Erythroblast (primary cell): ENCODE measurements around the gene DYDC1.
A peak's percentile ranks its signal among the peaks of the same experiment; 100 is the strongest.

Experiments
- DNase-seq, 2 experiments: peaks; one replicate each; lab custom pipeline; 2025; lab: John Stamatoyannopoulos, UW
- GATA1 ChIP-seq: IDR thresholded peaks from 2 replicates; pipeline ENCODE4 v1.6.1; 2011; ENCODE audit warnings: low read depth, mild to moderate bottlenecking, control low read depth, low read length, moderate library complexity
- POLR2A ChIP-seq: IDR thresholded peaks from 2 replicates; pipeline ENCODE4 v1.6.1; 2011; ENCODE audit warnings: mild to moderate bottlenecking, low read length

Gene DYDC1

GRCh38 chr10:80356563-80356988 is at the start of gene DYDC1, which contains the start of gene DYDC2:
Gene DYDC1, minus strand, starts transcription at chr10:80356755. Its CDS starts 4,154 bp downstream, at chr10:80352601.
Gene DYDC2, plus strand, starts transcription at chr10:80356781. Its CDS starts 5,663 bp downstream, at chr10:80362444.
- TF ChIP-seq POLR2A (no peak), GATA1 (no peak)
- peak; percentile 7 to 26 for DNase-seq

- DNase-seq: no peak
- TF ChIP-seq POLR2A (no peak), GATA1 (no peak)
Measured at GRCh38 chr10:80406204-80406603, 49.6 kb upstream of the DYDC1 start.

GRCh38 chr10:80405626-80406025 is 49.1 kb upstream of the DYDC1 start:
- TF ChIP-seq POLR2A (no peak), GATA1 (no peak)
- DNase-seq: no peak

- no peak for TF ChIP-seq POLR2A
- no peak for TF ChIP-seq GATA1
- no peak for DNase-seq
Measured at GRCh38 chr10:80405035-80405434, 48.5 kb upstream of the DYDC1 start.

GRCh38 chr10:80400136-80400804 is 43.7 kb upstream of the DYDC1 start:
- DNase-seq: no peak
- no peak for TF ChIP-seq POLR2A
- no peak for TF ChIP-seq GATA1

GRCh38 chr10:80397014-80397413 is 40.5 kb upstream of the DYDC1 start:
- TF ChIP-seq GATA1 (no peak), POLR2A (no peak)
- DNase-seq: no peak

- no peak for TF ChIP-seq GATA1
- no peak for TF ChIP-seq POLR2A
- no peak for DNase-seq
Measured at GRCh38 chr10:80394358-80394916, 37.9 kb upstream of the DYDC1 start.

- DNase-seq: no peak
- no peak for TF ChIP-seq POLR2A
- no peak for TF ChIP-seq GATA1
Measured at GRCh38 chr10:80392250-80392649, 35.7 kb upstream of the DYDC1 start.

- no peak for TF ChIP-seq POLR2A
- TF ChIP-seq GATA1: no peak
- DNase-seq: no peak
Measured at GRCh38 chr10:80390740-80391139, 34.2 kb upstream of the DYDC1 start.

- DNase-seq: peak; percentile 60 to 65
- no peak for TF ChIP-seq GATA1
- no peak for TF ChIP-seq POLR2A
Measured at GRCh38 chr10:80382989-80383388, 26.4 kb upstream of the DYDC1 start.

- no peak for TF ChIP-seq GATA1
- no peak for DNase-seq
Measured at GRCh38 chr10:80380185-80380584, 23.6 kb upstream of the DYDC1 start.

- TF ChIP-seq POLR2A (no peak), GATA1 (no peak)
Measured at GRCh38 chr10:80379701-80380100, 23.1 kb upstream of the DYDC1 start.

GRCh38 chr10:80373502-80373901 is 16.9 kb upstream of the DYDC1 start:
- DNase-seq: no peak
- TF ChIP-seq GATA1 (no peak), POLR2A (no peak)

More at GRCh38 chr10:80379701-80380100, 23.1 kb upstream of the DYDC1 start:
- DNase-seq: no peak

- TF ChIP-seq POLR2A (no peak), GATA1 (no peak)
Measured at GRCh38 chr10:80372675-80373074, 16.1 kb upstream of the DYDC1 start.

GRCh38 chr10:80371467-80371866 is 14.9 kb upstream of the DYDC1 start:
- DNase-seq: no peak
- TF ChIP-seq GATA1: no peak
- TF ChIP-seq POLR2A: no peak

More at GRCh38 chr10:80372675-80373074, 16.1 kb upstream of the DYDC1 start:
- no peak for DNase-seq

GRCh38 chr10:80365510-80365909 is 9.0 kb upstream of the DYDC1 start:
- TF ChIP-seq POLR2A (no peak), GATA1 (no peak)
- DNase-seq: no peak
